NCI-H1436 (cell line): ENCODE results near the gene PTPRK.

Experiments
- DNase-seq: peaks from one replicate; lab custom pipeline; 2025; lab: John Stamatoyannopoulos, UW

The PTPRK gene

DNA sequence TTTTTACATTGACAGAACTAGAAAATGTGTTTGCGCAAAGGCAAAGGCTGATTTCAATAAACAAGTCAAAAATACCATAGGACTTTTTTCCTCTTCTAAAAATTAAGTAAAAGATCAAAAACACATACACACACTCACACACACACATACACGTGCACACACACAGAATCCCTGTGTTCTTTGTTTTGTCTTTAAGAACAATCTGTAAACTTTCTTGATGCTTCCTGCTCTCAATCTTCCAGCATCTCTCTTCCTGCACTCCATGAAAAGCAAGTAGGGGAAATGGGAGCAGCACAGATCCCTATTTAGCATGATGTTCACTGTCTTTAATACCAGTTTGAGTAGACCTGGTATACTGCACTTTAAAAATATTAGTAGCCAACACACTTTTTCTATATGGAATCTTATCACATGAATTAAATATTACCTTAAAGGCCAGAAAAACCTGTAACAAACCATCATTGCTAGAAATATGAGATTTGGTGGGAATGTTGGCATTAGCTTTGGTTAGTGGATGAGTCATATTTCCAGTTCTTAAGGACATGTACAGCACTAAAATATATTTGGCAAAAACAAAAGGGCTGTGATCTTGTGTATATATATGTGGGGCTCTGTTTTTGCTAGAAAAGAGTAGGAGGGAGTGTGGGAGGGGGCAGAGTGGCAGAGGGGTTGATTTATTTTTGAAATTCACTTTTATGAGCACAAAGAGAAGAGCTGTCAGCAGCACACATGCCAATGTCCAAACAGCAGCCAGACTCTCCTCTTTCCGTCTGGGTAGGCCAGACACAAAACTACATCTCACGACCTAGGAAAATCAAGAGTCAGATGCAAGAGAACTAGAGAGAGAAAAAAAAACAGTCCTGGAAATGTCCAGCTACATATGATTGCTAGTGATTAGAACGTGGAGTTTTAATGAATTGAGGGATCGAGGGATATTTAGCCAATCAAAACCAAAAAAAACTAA, 4.6 kb downstream of the PTPRK start:
- no peak for DNase-seq

DNA sequence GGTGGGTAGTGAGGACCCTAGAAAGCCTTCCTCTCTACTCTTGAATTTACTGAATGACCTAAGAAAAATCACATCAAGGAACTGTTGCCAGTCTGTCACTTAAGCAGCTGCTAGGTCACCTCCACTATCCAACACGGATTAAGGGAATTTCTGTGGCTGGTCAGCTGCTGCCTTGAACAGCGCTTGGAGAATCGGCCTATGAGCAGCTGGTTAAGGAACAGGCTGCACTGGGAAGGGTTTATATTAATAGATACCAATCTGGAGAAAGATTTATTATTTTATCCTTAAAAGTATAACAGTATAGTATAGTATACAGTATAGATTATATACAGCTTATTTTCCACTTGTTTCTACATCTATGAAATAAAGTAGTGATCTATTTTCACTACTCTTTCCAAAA, 6.5 kb downstream of the PTPRK start:
- no peak for DNase-seq

DNA sequence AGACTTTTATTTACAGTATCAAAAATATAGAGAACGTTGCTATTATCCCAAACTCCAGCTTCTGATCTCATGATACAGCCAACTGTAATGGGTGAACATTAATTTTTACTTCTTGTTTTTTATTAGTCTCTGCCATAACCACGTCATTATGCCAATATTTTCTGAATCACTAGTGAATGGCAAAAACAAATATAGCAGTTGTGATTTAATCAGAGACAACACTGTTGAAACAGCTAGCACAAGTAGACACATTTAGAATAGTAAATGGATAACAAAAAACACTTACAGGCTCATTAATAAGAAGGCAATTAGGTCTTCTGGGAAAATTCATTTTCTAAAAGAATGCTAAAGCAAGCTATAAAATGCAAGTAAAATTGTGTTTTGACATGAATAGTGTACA, 8.1 kb downstream of the PTPRK start:
- no peak for DNase-seq

DNA sequence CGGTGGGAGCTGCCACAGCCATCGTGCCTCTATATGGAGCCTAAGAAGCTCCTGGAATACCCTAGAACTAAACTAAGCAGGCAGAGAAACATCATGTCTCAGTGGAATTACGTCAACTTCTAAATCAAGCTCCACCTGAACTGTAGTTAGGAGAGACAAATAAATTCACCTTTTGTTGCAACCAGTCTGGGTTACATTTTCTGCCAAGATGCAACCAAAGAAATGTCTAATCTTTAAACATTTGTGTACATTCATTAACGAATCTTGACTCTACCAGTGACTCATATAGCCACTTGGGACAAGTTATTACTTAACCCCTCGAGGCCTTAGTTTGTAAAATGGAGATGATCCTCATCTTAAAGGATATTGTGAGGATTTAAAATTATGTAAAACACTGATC, 8.9 kb downstream of the PTPRK start:
- no peak for DNase-seq

DNA sequence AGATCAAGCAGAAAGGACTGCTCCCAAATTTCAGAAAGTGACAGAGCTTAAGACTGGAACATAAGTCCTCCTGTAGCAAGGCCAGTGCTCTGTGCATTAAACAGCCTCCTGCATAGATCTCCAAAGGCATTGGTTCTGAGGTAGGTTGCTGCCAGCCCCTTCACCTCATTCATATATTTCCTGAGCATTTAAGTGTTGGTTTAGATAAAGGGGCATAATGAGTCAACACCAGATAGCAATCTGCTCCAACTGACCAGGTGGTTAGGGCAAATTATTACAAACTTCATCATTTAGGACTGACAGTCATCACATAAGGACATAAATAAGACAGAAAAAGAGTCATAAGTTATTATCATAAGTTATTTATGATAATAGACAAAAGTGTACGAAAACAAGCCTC, 10.7 kb downstream of the PTPRK start:
- DNase-seq: no peak

DNA sequence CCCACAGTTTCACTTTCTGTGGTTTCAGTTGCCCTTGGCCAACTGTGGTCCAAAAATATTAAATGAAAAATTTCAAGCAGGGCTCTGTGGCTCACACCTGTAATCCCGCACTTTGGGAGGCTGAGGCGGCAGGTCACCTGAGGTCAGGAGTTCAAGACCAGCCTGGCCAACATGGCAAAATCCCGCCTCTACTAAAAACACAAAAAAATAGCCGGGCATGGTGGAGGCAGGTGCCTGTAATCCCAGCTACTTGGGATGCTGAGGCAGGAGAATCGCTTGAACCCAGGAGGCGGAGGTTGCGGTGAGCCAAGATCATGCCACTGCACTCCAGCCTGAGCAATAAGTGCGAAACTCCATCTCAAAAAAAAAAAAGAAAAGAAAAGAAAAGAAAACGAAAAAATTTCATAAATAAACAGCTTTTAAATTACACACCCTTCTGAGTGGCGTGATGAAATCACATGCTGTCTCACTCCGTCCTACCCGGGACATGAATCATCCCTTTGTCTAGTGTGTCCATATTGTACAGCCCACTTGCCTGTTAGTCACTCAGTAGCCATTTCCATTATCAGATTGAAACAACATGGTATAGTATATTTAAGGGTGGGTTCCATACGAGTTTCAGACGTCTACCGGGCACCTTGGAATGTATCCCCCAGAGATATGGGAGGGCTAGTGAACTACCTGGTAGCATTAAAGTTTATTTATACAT, 11.7 kb downstream of the PTPRK start:
- DNase-seq: no peak

DNA sequence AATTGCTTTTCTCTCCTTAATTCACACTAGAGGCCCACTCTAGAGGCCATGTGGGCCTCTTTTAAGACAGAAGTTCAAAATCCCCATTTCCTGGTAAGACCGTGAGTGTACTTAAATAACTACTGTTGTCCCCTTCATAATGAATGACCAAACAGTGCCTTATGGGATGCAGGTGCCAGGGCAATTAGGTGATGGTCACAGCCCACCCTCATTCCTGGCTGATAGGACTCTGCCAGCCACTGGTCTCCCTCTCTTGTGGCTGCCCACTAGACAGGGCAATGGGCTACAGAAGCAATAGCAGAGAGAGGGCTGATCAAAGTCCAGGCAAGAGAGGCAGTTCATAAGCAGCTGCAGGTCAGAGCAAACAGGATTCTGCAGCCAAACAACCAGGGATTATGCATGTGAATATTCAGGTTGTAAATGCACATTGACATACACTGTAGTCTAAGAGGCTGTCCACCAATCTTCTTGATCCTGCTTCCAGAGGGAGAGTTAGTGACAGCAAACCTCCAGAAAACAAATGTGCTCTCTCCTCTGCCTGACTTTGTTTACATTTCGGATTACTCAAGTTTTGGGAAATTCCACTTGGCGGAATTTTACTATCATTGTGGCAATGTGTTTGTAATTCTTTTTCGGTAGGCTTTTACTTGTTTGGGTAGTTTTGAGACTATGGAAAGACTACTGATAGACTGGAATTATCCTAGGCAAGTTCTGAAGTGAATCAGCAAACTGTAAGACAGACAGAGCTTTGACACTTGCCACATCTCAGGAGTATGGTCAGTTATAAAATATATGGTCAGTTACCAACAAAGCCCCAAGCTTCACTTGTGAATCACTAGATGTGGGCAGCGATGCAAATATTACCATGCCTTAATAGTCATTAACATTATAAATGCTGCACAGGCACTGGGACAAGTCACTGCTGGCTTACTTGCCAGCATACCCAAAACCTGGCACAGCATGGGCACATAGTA, 12.8 kb downstream of the PTPRK start:
- no peak for DNase-seq

DNA sequence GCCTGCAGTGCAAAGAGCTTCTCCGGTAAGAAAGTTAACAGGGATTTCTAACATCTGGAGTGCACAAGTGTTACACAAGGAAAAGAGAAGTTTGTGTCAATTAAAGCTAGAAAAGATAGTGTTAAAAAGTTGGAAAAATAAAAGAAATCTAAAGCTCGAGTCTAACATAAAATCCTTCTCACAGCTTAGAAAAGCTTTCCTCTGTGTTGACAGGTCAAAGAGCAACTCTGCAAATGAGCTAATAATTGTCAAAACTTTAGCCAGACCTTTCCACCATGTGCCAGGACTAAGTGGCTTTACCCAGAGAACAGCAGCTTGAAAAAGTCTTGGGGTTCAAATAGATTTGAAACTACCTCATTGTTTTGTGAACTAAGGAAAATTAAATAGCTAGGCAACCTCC, 14.8 kb downstream of the PTPRK start:
- no peak for DNase-seq

DNA sequence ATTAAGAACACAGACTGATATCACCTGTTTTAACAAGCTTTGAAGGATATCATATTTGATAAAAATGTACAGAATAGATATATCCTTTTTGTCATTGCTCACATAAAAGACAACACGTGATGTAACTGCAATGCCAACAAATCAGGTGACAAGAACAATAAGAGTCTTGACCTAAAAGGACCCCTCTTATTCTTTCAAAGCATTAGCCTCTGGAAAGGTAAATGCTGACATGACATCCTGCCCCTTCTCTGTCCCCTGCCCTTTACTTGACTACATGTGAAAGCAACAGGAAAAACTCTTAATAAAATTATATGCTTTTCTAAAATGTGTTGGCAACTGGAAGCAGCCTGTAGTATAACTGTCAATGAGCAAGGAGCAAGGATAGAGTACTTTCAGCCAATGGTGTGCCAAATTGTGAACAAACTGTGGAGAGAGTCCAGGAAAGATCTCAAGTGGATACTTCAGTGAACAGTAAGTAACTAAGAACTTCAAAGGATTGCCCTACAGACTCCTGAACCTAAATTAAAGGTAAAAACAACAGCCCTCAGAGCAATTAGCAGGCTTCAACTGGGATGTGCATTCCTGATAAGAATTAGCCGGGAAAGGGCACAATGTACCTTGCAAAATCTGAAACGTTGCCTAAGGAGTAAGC, 16.3 kb downstream of the PTPRK start:
- no peak for DNase-seq

DNA sequence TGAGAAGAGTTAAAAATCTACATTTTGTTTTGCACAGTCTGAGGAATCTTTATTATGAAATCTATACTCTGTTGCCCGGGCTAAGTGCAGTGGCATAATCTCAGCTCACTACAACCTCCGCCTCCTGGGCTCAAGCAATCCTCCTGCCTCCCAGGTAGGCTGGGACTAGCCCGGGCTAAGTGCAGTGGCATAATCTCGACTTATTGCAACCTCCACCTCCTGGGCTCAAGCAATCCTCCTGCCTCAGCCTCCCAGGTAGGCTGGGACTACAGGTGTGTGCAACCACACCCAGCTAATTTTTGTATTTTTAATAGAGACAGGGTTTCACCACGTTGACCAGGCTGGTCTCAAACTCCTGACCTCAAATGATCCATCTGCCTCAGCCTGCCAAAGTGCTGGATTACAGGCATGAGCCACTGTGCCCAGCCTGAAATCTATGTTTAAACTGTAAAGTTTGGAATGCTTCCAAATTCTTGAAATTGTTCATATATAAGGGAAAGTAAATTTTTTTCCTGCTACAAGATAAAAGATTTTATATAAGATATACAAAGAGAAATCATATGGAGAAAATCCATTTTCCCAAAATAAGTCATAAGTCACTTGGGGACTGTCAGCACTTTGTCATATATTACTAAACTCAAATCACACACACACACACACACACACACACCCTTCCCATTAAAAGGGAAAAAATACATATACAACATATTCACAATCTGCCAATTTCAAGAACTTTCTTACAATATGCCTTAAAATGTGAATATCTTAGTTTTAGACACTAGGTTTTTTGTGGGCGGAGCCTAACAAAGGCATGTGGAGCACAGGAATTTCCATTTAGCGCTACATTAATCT, 19.4 kb downstream of the PTPRK start:
- DNase-seq: no peak

DNA sequence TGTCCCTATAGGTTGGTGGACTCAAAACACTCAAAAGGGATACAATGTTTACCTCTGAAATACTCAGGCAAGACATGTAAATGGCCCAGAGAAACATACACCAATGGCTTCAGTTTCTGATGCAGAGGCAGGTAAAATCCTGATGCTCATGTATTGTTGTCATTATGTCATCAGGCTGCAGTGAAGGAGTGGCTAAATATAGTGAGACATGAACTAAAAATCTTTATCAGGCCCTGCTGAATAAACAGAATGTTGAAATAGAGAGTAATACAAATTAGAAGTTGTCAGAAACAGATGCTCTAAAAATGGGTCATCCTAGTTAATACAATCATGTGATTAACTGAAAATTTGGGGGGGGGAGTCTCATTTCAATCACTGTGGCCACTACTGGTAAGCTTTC, 20.4 kb downstream of the PTPRK start:
- DNase-seq: no peak

DNA sequence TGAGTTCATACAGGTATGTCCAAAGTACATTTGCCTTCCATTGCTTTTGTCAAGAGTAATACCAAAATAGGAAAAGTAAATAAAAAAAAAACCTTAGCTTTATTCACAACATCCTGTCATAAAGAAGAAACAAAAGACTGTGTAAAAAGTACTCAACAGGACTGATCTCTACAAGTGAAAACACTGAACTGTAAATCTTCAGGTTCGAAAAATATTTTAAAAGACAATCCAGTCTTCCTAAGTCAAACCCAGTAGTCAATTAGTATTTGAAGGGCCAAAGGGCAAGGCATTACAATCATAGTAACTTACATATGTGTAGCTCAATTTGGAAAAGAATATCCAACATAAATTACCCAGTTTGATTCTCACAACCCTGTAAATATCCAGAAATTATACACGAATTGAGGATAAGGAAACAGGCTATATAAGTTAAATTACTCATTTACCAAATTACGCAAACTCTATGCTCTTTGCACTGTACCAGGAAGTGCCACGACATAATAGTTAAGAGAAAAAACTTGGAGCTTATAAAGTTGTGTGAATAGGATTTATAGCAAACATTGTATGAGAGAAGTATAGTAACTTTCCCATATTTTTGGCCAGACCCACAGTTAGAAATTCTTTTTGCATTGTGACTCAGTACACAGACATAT, 21.2 kb downstream of the PTPRK start:
- no peak for DNase-seq

DNA sequence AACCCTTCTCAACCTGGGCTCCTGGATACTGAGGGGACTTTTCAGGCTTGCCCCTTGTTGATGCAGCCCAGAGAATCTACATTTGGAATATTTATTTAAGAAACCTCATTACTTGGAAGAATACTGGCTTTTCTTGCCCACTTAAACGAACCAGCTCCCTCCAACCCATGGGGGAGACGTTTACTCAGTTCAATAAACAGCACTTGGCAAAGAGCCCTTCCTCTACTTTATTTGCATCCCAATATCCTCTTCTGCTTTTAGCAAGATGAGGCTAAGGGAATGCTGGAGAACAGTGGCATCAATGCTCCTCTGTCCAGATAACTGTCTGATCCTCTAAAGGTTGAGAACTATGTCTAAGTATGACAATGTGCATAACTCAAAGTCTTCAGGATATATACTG, 22.2 kb downstream of the PTPRK start:
- DNase-seq: no peak

DNA sequence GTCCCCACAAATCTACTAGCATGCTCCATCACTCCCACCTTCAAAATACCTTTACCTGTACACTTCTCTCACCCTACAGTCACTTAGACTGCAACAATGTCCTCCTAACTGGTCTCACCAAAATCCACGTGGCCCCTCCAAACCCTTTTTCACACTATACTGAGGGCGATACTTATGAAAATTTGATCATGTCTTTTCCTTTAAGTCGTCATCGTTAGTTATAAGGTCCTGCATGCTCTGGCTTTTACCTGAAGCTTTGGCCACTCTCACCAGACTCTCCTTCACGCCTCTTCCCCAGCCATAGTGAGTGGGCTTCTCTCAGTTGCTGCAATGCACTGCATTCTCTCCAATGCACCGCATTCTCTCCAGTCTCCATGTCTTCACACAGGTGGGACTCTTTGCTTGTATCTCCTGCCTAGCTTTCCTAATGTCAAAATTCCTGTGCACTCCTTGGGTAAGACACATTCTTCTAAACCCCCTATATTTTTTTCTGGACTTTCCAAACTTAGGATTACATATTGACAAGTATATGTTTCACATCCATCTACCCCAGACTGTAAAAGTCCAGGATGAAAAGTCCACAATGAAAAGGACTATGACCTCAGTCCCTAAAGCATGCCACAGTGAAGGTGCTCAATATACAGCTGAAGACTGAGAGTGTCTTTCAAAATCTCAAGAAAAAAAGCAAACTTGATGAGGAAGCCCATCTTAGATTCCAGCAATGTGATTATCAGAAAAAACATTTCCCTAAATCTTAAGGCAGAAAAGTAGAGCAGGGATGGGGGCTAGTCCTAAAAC, 24.7 kb downstream of the PTPRK start:
- DNase-seq: no peak

DNA sequence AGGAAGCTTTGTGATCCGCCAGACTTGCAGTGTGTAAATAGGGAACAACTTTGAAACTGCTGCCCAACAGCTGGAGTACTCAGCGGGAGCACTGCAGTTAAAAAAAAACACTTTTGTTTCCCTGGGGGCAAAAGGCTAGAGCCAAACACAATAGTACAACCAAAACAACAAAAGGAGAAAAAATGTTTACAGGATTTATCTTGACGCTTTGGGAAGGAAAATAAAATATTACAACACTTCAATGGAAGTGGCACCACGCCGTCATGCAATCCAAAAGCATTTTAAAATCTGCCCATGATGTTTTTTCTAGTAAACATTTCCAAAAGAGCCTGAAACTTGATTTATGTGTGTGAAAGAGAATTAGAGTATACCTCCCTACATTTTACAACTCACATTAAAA, 26.0 kb downstream of the PTPRK start:
- DNase-seq: no peak

DNA sequence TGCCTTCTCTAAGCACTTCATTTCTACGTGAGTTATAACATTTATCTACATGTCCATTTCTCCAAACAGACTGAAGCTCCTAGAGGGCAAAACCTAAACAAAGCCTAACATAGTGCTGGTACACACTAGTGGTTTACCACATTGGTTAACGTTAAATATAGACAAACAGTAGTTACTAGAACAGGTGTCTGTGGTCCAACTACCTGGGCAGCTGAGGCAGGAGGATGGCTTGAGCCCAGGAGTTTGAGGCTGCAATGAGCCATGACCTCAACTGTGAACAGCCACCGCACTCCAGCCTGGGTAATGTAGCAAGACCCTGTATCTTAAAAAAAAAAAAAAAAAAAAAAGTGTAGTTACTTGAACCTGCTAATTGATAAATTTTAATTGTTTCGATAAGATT, 26.5 kb downstream of the PTPRK start:
- DNase-seq: no peak

DNA sequence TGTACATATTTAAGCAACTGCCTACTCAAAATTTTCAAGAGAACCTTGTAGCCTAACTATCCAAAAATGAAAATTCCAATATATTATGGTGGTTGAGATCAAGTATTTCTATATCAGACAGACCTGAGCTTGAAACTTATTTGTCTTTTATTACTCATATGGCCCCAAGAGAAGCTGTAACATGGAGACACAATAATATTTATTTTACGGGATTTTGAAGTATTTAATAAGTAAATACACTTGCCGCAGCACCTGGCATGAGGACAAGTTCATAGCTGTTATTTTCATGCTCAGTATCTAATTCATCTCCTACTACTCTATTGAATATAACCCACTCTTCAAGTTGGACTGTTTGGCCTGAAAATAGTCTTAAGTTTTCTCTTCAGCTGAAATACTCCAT, 28.0 kb downstream of the PTPRK start:
- no peak for DNase-seq

DNA sequence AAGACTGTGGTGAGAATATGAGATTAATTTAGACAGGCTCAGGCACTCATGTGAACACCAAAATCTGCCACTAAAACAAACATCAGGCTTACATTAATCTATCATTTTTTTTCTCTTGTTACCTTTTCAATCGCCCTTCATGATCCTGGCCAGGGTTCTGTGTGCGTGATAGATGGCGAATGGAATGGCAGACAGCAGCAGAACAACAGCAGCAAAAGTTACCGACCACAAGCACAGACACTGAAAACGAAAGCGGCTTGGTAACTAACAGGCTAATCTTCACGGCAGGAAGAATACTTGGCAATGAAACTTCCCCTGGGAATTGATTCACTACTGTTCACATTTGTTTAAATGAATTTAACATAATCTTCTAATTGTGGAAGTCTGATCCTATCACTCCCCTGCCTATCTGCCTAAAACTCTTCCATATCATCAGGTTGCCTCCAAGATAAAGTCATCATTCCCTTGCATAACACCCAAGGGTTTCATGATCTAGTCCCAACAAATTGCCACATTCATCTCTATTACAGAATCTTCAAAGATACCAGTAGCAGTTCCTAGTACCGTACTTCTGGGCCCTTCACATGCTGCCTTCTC, 28.7 kb downstream of the PTPRK start:
- peak; percentile 17 for DNase-seq

DNA sequence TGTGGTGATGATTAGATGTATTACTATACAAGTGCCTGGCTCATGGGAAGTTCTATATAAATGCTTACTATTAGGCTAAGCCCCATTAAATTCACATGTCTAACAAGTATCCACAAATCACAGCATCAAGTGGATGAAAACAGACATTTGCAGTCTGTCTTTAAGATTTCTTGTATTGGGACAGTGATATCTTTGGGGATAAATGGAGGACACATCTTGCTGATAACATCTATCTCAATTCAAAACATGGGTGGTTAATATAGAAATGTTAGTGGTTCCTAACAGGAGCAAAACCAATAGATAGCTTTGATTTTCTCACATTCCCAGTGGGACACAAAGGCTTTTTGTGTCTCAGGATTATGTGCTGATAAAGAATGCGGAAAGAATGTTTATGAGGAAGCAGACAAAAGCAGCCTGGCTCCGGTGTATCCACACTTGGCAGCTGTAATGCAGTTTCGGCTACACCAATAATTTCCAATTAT, 29.3 kb downstream of the PTPRK start:
- no peak for DNase-seq
